ENCODE data around the gene PPP3CA. TPM values are rescaled to one million over a fixed set of nuclear protein-coding genes. Genes with fewer than 3 reads are reported as not detected.
A peak's percentile ranks its signal among the peaks of the same experiment; 100 is the strongest.

Gene PPP3CA
- total and polyA plus RNA-seq, 2 of the 13 experiments (the other 11 are each of a cell fraction or from before 2014, with no cell fraction given), result 4.8 to 13.2 TPM

DNA sequence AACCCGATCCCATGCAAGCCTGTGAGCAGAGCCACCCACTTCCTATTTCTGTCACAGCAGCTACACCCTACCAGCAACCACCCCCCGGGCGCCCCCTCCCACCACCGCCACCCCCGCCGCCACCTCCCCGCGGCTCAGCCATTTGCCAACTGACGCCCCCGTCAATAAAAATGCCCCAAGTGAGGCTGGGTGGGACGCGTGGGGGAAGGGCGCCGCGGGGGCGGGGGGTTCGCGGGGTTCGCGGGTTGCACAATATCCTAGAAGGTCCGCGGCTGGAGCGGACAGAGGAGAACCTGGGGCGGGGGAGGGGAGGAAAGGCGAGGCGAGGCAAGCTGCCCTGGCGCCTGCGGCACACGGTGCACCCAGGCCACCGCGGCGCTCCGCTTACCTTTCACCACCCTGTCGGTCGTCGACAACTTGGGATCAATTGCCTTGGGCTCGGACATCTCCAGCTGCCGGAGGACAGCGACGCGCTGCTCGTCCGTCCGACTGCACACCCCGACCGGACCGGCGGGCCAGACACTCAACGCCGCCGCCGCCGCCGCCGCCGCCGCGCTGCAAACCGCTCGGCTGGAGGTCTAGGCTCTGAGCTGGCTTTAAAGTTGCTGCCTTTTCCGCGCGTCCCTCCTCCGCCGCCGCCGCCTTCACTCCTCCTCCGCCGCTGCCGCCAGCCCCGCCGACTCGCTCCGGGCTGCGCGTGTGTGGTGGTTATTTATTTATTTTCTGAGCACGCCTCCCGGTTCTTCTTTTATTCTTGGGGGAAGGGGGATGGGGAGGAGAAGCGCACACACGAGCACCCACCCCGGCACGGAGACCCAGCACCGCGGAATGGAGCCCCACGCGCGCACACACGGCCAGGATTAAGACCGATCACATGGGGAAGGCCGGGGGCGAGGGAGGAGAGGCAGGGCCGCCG is 717 bp downstream of the PPP3CA start (continued):
- TF ChIP-seq, protein P1, sequence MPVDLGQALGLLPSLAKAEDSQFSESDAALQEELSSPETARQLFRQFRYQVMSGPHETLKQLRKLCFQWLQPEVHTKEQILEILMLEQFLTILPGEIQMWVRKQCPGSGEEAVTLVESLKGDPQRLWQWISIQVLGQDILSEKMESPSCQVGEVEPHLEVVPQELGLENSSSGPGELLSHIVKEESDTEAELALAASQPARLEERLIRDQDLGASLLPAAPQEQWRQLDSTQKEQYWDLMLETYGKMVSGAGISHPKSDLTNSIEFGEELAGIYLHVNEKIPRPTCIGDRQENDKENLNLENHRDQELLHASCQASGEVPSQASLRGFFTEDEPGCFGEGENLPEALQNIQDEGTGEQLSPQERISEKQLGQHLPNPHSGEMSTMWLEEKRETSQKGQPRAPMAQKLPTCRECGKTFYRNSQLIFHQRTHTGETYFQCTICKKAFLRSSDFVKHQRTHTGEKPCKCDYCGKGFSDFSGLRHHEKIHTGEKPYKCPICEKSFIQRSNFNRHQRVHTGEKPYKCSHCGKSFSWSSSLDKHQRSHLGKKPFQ (CRISPR knock-in tag; IDR thresholded peaks at IDR 0.05; ENCODE audit: insufficient replicate concordance), result no peak
- TF ChIP-seq ZNF746 (CRISPR knock-in tag; IDR thresholded peaks at IDR 0.05) (no peak), MEIS1 (CRISPR knock-in tag; IDR thresholded peaks at IDR 0.05; ENCODE audit: borderline replicate concordance) (peak; percentile 55; the same call in 1 of the 2 replicates), HNF4G (IDR thresholded peaks at IDR 0.05; ENCODE audit: borderline replicate concordance, low read depth, low read length) (no peak), HNF4G (CRISPR knock-in tag; IDR thresholded peaks at IDR 0.05; ENCODE audit: borderline replicate concordance, low read depth) (no peak), SNRNP70 (IDR thresholded peaks at IDR 0.05; ENCODE audit: low read depth, low read length) (no peak), ZNF883 (CRISPR knock-in tag; IDR thresholded peaks at IDR 0.05; ENCODE audit: not compliant biosample characterization) (no peak), ZNF367 (CRISPR knock-in tag; IDR thresholded peaks at IDR 0.05; ENCODE audit: borderline replicate concordance) (no peak), ZNF501 (CRISPR knock-in tag; IDR thresholded peaks at IDR 0.05) (no peak; the same call in 1 of the 2 replicates), ZNF12 (CRISPR knock-in tag; IDR thresholded peaks at IDR 0.05) (no peak), ZNF7 (CRISPR knock-in tag; IDR thresholded peaks at IDR 0.05) (no peak), TAF1 (CRISPR knock-in tag; IDR thresholded peaks at IDR 0.05) (peak; percentile 44; the same call in 1 of the 2 replicates), ZNF562 (CRISPR knock-in tag; IDR thresholded peaks at IDR 0.05; ENCODE audit: borderline replicate concordance) (no peak), MAZ (IDR thresholded peaks at IDR 0.05; ENCODE audit: borderline replicate concordance, low read depth, low read length) (no peak), MAZ (CRISPR knock-in tag; IDR thresholded peaks at IDR 0.05; ENCODE audit: low read depth) (peak; percentile 53; the same call in 1 of the 2 replicates), ZNF232 (CRISPR knock-in tag; IDR thresholded peaks at IDR 0.05; ENCODE audit: borderline replicate concordance) (no peak), ZNF850 (CRISPR knock-in tag; conservative IDR thresholded peaks at IDR 0.05) (no peak), ZNF138 (CRISPR knock-in tag; IDR thresholded peaks at IDR 0.05; ENCODE audit: low read depth) (no peak)
- TF ChIP-seq, protein P2, sequence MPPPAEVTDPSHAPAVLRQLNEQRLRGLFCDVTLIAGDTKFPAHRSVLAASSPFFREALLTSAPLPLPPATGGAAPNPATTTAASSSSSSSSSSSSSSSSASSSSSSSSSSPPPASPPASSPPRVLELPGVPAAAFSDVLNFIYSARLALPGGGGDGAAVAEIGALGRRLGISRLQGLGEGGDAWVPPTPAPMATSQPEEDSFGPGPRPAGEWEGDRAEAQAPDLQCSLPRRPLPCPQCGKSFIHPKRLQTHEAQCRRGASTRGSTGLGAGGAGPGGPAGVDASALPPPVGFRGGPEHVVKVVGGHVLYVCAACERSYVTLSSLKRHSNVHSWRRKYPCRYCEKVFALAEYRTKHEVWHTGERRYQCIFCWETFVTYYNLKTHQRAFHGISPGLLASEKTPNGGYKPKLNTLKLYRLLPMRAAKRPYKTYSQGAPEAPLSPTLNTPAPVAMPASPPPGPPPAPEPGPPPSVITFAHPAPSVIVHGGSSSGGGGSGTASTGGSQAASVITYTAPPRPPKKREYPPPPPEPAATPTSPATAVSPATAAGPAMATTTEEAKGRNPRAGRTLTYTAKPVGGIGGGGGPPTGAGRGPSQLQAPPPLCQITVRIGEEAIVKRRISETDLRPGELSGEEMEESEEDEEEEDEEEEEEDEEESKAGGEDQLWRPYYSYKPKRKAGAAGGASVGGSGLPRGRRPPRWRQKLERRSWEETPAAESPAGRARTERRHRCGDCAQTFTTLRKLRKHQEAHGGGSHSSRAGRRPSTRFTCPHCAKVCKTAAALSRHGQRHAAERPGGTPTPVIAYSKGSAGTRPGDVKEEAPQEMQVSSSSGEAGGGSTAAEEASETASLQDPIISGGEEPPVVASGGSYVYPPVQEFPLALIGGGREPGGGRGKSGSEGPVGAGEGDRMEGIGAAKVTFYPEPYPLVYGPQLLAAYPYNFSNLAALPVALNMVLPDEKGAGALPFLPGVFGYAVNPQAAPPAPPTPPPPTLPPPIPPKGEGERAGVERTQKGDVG (CRISPR knock-in tag; IDR thresholded peaks at IDR 0.05; ENCODE audit: borderline replicate concordance), result no peak
- TF ChIP-seq, protein P3, sequence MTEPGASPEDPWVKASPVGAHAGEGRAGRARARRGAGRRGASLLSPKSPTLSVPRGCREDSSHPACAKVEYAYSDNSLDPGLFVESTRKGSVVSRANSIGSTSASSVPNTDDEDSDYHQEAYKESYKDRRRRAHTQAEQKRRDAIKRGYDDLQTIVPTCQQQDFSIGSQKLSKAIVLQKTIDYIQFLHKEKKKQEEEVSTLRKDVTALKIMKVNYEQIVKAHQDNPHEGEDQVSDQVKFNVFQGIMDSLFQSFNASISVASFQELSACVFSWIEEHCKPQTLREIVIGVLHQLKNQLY (CRISPR knock-in tag; IDR thresholded peaks at IDR 0.05), result no peak
- TF ChIP-seq, protein P4, sequence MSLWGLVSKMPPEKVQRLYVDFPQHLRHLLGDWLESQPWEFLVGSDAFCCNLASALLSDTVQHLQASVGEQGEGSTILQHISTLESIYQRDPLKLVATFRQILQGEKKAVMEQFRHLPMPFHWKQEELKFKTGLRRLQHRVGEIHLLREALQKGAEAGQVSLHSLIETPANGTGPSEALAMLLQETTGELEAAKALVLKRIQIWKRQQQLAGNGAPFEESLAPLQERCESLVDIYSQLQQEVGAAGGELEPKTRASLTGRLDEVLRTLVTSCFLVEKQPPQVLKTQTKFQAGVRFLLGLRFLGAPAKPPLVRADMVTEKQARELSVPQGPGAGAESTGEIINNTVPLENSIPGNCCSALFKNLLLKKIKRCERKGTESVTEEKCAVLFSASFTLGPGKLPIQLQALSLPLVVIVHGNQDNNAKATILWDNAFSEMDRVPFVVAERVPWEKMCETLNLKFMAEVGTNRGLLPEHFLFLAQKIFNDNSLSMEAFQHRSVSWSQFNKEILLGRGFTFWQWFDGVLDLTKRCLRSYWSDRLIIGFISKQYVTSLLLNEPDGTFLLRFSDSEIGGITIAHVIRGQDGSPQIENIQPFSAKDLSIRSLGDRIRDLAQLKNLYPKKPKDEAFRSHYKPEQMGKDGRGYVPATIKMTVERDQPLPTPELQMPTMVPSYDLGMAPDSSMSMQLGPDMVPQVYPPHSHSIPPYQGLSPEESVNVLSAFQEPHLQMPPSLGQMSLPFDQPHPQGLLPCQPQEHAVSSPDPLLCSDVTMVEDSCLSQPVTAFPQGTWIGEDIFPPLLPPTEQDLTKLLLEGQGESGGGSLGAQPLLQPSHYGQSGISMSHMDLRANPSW (CRISPR knock-in tag; IDR thresholded peaks at IDR 0.05; ENCODE audit: borderline replicate concordance), result no peak
